ENCODE measurements around the gene AQP6. TPM values are rescaled to one million over a fixed set of nuclear protein-coding genes. Genes with fewer than 3 reads are reported as not detected.

Gene AQP6
- total RNA-seq, 2 donors from 2014 or later: 0.20 TPM; not detected in 1

- H3K9ac ChIP-seq (ENCODE audit: extremely low read depth, low read length, poor library complexity, severe bottlenecking): no peak overlapping the region
Measured at GRCh38 chr12:50016501-50017475, 44.0 kb downstream of the AQP6 start.

GRCh38 chr12:50017641-50018040 lies 44.9 kb downstream of the AQP6 start:
- TF ChIP-seq CTCF (conservative IDR thresholded peaks at IDR 0.05): no peak
- H3K27me3 Mint-ChIP-seq (ENCODE audit: insufficient read depth): no peaks in the 10 kb centered on the region
- WGBS, 2 experiments (ENCODE audit: insufficient coverage in 1 of 2, insufficient read length in 1 of 2): 89 to 97% methylated on average over 4 to 6 of the region's 6 CpGs
- no peak overlapping the region for H3K27ac ChIP-seq (ENCODE audit: low read depth, low read length)
- no peaks in the 10 kb centered on the region for H3K27me3 ChIP-seq (ENCODE audit: control insufficient read depth, insufficient read depth, low read length, poor library complexity, severe bottlenecking)
- H3K9me3 Mint-ChIP-seq: no peaks in the 10 kb centered on the region
- H3K4me1 Mint-ChIP-seq: peaks cover 10% of the 10 kb centered on the region
- H3K4me1 ChIP-seq (ENCODE audit: control insufficient read depth, insufficient read depth, low read length): no peaks in the 10 kb centered on the region
- no peak for DNase-seq
- H3K36me3 Mint-ChIP-seq (ENCODE audit: low read depth): peaks cover 29% of the 10 kb centered on the region
- H3K9me3 ChIP-seq (ENCODE audit: control insufficient read depth, low read length): no peaks in the 10 kb centered on the region
- no peak overlapping the region for H3K4me3 ChIP-seq (ENCODE audit: low read length)
- no peak overlapping the region for H3K4me3 Mint-ChIP-seq
- no peak overlapping the region for H3K9ac ChIP-seq (ENCODE audit: extremely low read depth, low read length, poor library complexity, severe bottlenecking)
- no peak overlapping the region for H3K27ac Mint-ChIP-seq
- H3K36me3 ChIP-seq (ENCODE audit: control insufficient read depth, insufficient read depth, low read length): peaks cover 40% of the 10 kb centered on the region

More at GRCh38 chr12:50016501-50017475, 44.0 kb downstream of the AQP6 start:
- Mint-ChIP-seq H3K27me3 (ENCODE audit: insufficient read depth) (no peaks in the 10 kb centered on the region), H3K27ac (no peak overlapping the region), H3K9me3 (no peaks in the 10 kb centered on the region), H3K36me3 (ENCODE audit: low read depth) (peaks cover 29% of the 10 kb centered on the region), H3K4me3 (no peak overlapping the region), H3K4me1 (peaks cover 10% of the 10 kb centered on the region)
- Histone ChIP-seq H3K9me3 (ENCODE audit: control insufficient read depth, low read length) (no peaks in the 10 kb centered on the region), H3K36me3 (ENCODE audit: control insufficient read depth, insufficient read depth, low read length) (peaks cover 38% of the 10 kb centered on the region), H3K27ac (ENCODE audit: low read depth, low read length) (no peak overlapping the region), H3K4me1 (ENCODE audit: control insufficient read depth, insufficient read depth, low read length) (no peaks in the 10 kb centered on the region), H3K4me3 (ENCODE audit: low read length) (no peak overlapping the region), H3K27me3 (ENCODE audit: control insufficient read depth, insufficient read depth, low read length, poor library complexity, severe bottlenecking) (no peaks in the 10 kb centered on the region)
- 97% methylated on average over 8 to 10 of the region's 10 CpGs for WGBS, 2 experiments (ENCODE audit: insufficient coverage in 1 of 2, insufficient read length in 1 of 2)
- DNase-seq: peak; percentile 15
- no peak for TF ChIP-seq CTCF (conservative IDR thresholded peaks at IDR 0.05)

DNA sequence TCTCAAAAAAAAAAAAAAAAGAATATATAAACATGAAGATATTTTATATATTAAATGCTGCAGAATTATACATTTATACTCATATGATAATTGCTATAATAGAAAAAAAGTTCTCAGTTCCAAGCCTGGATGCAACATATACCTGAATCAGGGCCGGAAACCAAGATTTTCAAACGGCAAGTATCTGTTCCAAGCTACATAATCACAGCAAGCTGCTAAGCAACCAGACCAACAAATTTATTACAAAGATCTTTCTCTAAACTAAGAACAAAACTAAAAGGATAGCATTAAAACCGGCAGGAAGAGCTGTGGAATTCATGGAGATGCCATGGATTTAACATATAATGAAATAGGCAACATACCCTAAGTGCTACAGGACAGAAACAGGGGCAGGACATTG lies 45.4 kb downstream of the AQP6 start:
- Mint-ChIP-seq H3K9me3 (no peaks in the 10 kb centered on the region), H3K27me3 (ENCODE audit: insufficient read depth) (no peaks in the 10 kb centered on the region), H3K27ac (no peak overlapping the region), H3K4me3 (no peak overlapping the region), H3K4me1 (peaks cover 10% of the 10 kb centered on the region), H3K36me3 (ENCODE audit: low read depth) (peaks cover 28% of the 10 kb centered on the region)
- no peaks in the 10 kb centered on the region for H3K4me1 ChIP-seq (ENCODE audit: control insufficient read depth, insufficient read depth, low read length)
- H3K27me3 ChIP-seq (ENCODE audit: control insufficient read depth, insufficient read depth, low read length, poor library complexity, severe bottlenecking): no peaks in the 10 kb centered on the region
- TF ChIP-seq CTCF (conservative IDR thresholded peaks at IDR 0.05): no peak
- H3K27ac ChIP-seq (ENCODE audit: low read depth, low read length): no peak overlapping the region
- H3K9ac ChIP-seq (ENCODE audit: extremely low read depth, low read length, poor library complexity, severe bottlenecking): no peak overlapping the region
- H3K9me3 ChIP-seq (ENCODE audit: control insufficient read depth, low read length): no peaks in the 10 kb centered on the region
- no peak overlapping the region for H3K4me3 ChIP-seq (ENCODE audit: low read length)
- no peak for DNase-seq
- 80% methylated on average over 3 of the region's 3 CpGs for WGBS, 2 experiments (ENCODE audit: insufficient coverage in 1 of 2, insufficient read length in 1 of 2)
- H3K36me3 ChIP-seq (ENCODE audit: control insufficient read depth, insufficient read depth, low read length): peaks cover 43% of the 10 kb centered on the region

All from endodermal cell (in vitro differentiated cells).